HEK293 (cell line): ENCODE measurements around the gene RXYLT1.

Experiments used
- CTCF ChIA-PET: fragments of 350-600 bp; formaldehyde crosslinking; extraction: SDS; loops from one replicate; lab custom pipeline; 2021; ENCODE audit warnings: antibody characterized with exemption; lab: Yijun Ruan, JAX
- POLR2A ChIA-PET: fragments of 300-600 bp; formaldehyde crosslinking; extraction: SDS; loops from one replicate; lab custom pipeline; 2020; ENCODE audit warnings: antibody characterized with exemption, inconsistent platforms; lab: Yijun Ruan, JAX
- H3K27ac ChIP-seq: fragments of 200-500 bp; sonication (Bioruptor generic); 2 replicates; pipeline ENCODE4 v1.5.1; 2014; ENCODE audit warnings: low read depth, low read length, control low read depth, inconsistent platforms; ENCODE audit errors: extremely low read depth
- H3K36me3 ChIP-seq, 2 experiments: fragments of 200-500 bp in 1 of 2; sonication (Bioruptor generic) in 1 of 2; 1 replicate in 1 of 2; 2 replicates in 1 of 2; pipeline ENCODE4 v1.5.1; 2014 to 2017; ENCODE audit warnings: inconsistent platforms in 2 of 2, low read length in 2 of 2; ENCODE audit not compliant: control insufficient read depth in 2 of 2, insufficient read depth in 1 of 2
- H3K4me1 ChIP-seq: fragments of 200-500 bp; sonication (Bioruptor generic); 2 replicates; pipeline ENCODE4 v1.5.1; 2014; ENCODE audit warnings: mild to moderate bottlenecking, low read length, inconsistent platforms; ENCODE audit not compliant: control insufficient read depth, insufficient read depth
- H3K4me3 ChIP-seq: 2 replicates; pipeline ENCODE4 v1.5.1; 2011; ENCODE audit warnings: low read depth, mild to moderate bottlenecking, control low read depth, low read length, moderate library complexity
- H3K9me3 ChIP-seq: fragments of 200-500 bp; sonication (Bioruptor generic); 2 replicates; pipeline ENCODE4 v1.5.1; 2014; ENCODE audit warnings: low read depth, low read length, inconsistent platforms; ENCODE audit not compliant: control insufficient read depth, insufficient read depth
- ZNF37A ChIP-seq: fragments of 450-650 bp; IDR thresholded peaks from 2 replicates; pipeline ENCODE4 v1.5.1; 2018; ENCODE audit warnings: missing biosample characterization, missing genetic modification characterization
- TF ChIP-seq, protein P1 (sequence below): fragments of 450-650 bp; formaldehyde crosslinking; IDR thresholded peaks from 2 replicates; pipeline ENCODE4 v1.5.1; 2017; ENCODE audit warnings: missing biosample characterization, missing genetic modification characterization

Gene RXYLT1

GRCh38 chr12:63857771-63858670, 78.3 kb downstream of the RXYLT1 start:
- no peak overlapping the region for H3K27ac ChIP-seq
- ChIA-PET CTCF (no interaction called here), POLR2A (no interaction called here)
- TF ChIP-seq, protein P1, sequence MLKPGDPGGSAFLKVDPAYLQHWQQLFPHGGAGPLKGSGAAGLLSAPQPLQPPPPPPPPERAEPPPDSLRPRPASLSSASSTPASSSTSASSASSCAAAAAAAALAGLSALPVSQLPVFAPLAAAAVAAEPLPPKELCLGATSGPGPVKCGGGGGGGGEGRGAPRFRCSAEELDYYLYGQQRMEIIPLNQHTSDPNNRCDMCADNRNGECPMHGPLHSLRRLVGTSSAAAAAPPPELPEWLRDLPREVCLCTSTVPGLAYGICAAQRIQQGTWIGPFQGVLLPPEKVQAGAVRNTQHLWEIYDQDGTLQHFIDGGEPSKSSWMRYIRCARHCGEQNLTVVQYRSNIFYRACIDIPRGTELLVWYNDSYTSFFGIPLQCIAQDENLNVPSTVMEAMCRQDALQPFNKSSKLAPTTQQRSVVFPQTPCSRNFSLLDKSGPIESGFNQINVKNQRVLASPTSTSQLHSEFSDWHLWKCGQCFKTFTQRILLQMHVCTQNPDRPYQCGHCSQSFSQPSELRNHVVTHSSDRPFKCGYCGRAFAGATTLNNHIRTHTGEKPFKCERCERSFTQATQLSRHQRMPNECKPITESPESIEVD (tag by site-specific recombination) = peak; percentile 32; the same call in 1 of the 2 replicates
- TF ChIP-seq ZNF37A (tag by site-specific recombination) = no peak
- no peaks in the 10 kb centered on the region; a peak in 1 of 3 replicates for H3K36me3 ChIP-seq
- H3K9me3 ChIP-seq = no peaks in the 10 kb centered on the region
- H3K4me3 ChIP-seq = no peak overlapping the region
- peaks cover 5% of the 10 kb centered on the region for H3K4me1 ChIP-seq
